Caco-2 (cell line): Measurements from ENCODE around the gene SLCO4A1. TPM values are rescaled to one million over a fixed set of nuclear protein-coding genes. Genes with fewer than 3 reads are reported as not detected.
A peak's percentile ranks its signal among the peaks of the same experiment; 100 is the strongest.

ENCODE experiments used
- BruUV-seq: library from RNA; stranded (reverse); fragments of 400-500 nt; replicated peaks from 2 replicates; lab custom pipeline; 2021; lab: Mats Ljungman, UMichigan
- CTCF ChIA-PET: fragments of 300-600 bp; sonication (Branson Sonifier 250); formaldehyde crosslinking; loops from one replicate; lab custom pipeline; 2022; ENCODE audit warnings: antibody characterized with exemption; lab: Charles Lee
- POLR2A ChIA-PET: fragments of 300-600 bp; sonication (Branson Sonifier 250); formaldehyde crosslinking; loops from one replicate; lab custom pipeline; 2022; ENCODE audit warnings: antibody characterized with exemption; lab: Charles Lee
- DNase-seq, 2 experiments: peaks; one replicate each; pipeline versions ENCODE4 v3.0.0 to v3.0.0-alpha.2; 2020 to 2022
- H3K27me3 ChIP-seq: replicated peaks from 2 replicates; pipeline ENCODE4 v1.6.0; 2011; ENCODE audit warnings: low read length; ENCODE audit not compliant: control insufficient read depth, insufficient read depth
- H3K36me3 ChIP-seq: 2 replicates; pipeline ENCODE4 v1.5.1; 2011; ENCODE audit warnings: low read length; ENCODE audit not compliant: control insufficient read depth, insufficient read depth
- H3K4me1 ChIP-seq: fragments of 250-450 bp; sonication (Bioruptor Pico); 2 replicates; pipeline ENCODE4 v1.5.1; 2020; ENCODE audit warnings: mild to moderate bottlenecking
- H3K4me3 ChIP-seq: 2 replicates; pipeline ENCODE4 v1.5.1; 2011; ENCODE audit warnings: low read depth, mild to moderate bottlenecking, control low read depth, low read length
- H3K9me3 ChIP-seq: fragments of 250-450 bp; sonication (Bioruptor Pico); 2 replicates; pipeline ENCODE4 v1.5.1; 2020; ENCODE audit warnings: mild to moderate bottlenecking, moderate library complexity
- H3K27ac Mint-ChIP-seq: one replicate; pipeline ENCODE4 v1.8.0; 2022; ENCODE audit warnings: mixed read lengths; ENCODE audit not compliant: unreplicated experiment
- H3K27me3 Mint-ChIP-seq: one replicate; pipeline ENCODE4 v1.8.0; 2022; ENCODE audit warnings: mixed read lengths; ENCODE audit not compliant: insufficient read depth, unreplicated experiment
- H3K36me3 Mint-ChIP-seq: one replicate; pipeline ENCODE4 v1.8.0; 2022; ENCODE audit warnings: mild to moderate bottlenecking, mixed read lengths; ENCODE audit not compliant: insufficient read depth, unreplicated experiment
- H3K4me1 Mint-ChIP-seq: one replicate; pipeline ENCODE4 v1.8.0; 2022; ENCODE audit warnings: low read depth, mixed read lengths; ENCODE audit not compliant: unreplicated experiment
- H3K4me3 Mint-ChIP-seq: one replicate; pipeline ENCODE4 v1.8.0; 2022; ENCODE audit warnings: mild to moderate bottlenecking, moderate library complexity, mixed read lengths; ENCODE audit not compliant: unreplicated experiment
- H3K9me3 Mint-ChIP-seq: one replicate; pipeline ENCODE4 v1.8.0; 2022; ENCODE audit warnings: mixed read lengths; ENCODE audit not compliant: unreplicated experiment
- intact Hi-C: fragments of 100-400 bp; cut with micrococcal nuclease; formaldehyde crosslinking; loops from one replicate; pipeline ENCODE4 v1.10.0; 2022; ENCODE audit not compliant: unreplicated experiment
- total RNA-seq: library from RNA; stranded (reverse); gene quantifications from 2 replicates; pipeline ENCODE4 v1.2.3, GENCODE V29; 2022
- TF ChIP-seq, protein P1 (sequence below), 2 experiments: fragments of 200-600 bp in 1 of 2; IDR thresholded peaks; 1 replicate in 1 of 2; 2 replicates in 1 of 2; pipeline versions ENCODE4 v1.5.1 to v1.8.0; 2011 to 2022; ENCODE audit warnings: antibody characterized with exemption in 1 of 2, control low read depth in 1 of 2, inconsistent platforms in 1 of 2, low read depth in 1 of 2, low read length in 1 of 2, mild to moderate bottlenecking in 1 of 2, moderate library complexity in 1 of 2; ENCODE audit not compliant: insufficient read depth in 1 of 2, severe bottlenecking in 1 of 2, unreplicated experiment in 1 of 2

The SLCO4A1 gene
- total RNA-seq, 1 experiment from 2014 or later, result 18.7 TPM

DNA sequence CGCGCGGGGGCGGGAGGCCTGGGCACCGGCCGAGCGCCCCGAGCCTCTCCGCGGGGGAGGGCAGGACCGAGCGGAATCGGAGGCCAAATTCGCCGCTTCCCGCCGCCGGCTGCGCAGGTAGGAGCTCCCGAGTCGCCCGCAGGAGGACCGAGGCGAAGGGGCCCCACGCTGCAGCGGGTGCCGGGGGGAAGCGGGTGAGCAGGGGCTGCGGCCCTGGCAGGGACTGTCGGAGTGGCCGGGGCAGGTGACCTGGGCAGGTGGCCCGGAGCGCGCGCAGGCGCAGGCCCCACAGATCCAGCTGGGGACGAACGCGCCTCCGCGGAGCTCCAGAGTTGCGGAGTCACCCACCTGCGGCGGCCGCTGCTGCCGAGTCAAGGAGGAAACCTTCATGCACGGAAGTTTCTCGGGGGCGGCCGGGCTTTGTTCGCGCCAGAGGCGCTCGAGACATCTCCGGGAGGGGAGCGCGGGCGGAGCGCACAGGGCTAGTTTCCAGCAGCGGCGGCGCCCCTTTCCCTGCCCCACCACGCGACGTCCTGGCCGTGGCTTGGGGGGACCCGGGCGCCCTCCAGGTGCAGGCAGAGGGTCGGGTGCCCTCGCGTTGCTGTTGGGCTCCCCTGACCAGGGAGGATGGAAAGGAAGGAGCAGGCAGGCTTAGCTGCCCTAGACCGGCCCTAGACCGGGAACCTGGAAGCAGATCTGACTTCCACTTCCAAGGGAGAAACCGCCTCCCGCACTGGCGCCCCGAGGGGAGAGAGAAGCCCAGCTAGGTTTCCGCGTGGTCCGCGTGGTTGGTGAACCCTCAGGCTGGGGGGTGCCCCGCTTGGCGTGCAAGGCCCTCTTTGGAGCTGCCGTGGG is 590 bp downstream of the SLCO4A1 start:
- CTCF ChIA-PET, result interaction anchor here (0.6 to 2.1 kb wide), 6 partner anchors 9 to 501 kb away, joined by 3 to 10 read pairs (median 4); no protein-coding TSS in a partner anchor
- Mint-ChIP-seq H3K36me3 (peaks cover 14% of the 10 kb centered on the region), H3K4me3 (peak overlapping the region; percentile 81), H3K4me1 (no peaks in the 10 kb centered on the region), H3K27me3 (peaks cover 5% of the 10 kb centered on the region), H3K9me3 (no peaks in the 10 kb centered on the region), H3K27ac (no peak overlapping the region)
- Histone ChIP-seq H3K27me3 (no peaks in the 10 kb centered on the region), H3K36me3 (no peaks in the 10 kb centered on the region), H3K4me1 (peaks cover 16% of the 10 kb centered on the region), H3K9me3 (no peaks in the 10 kb centered on the region), H3K4me3 (peak overlapping the region; percentile 81)
- BruUV-seq, result no TSS peak
- peak; percentile 77 to 79 for DNase-seq
- POLR2A ChIA-PET, result interaction anchor here (0.6 to 1.3 kb wide), 2 partner anchors 16 to 151 kb away, joined by 3 to 10 read pairs; no protein-coding TSS in a partner anchor
- TF ChIP-seq, protein P1, sequence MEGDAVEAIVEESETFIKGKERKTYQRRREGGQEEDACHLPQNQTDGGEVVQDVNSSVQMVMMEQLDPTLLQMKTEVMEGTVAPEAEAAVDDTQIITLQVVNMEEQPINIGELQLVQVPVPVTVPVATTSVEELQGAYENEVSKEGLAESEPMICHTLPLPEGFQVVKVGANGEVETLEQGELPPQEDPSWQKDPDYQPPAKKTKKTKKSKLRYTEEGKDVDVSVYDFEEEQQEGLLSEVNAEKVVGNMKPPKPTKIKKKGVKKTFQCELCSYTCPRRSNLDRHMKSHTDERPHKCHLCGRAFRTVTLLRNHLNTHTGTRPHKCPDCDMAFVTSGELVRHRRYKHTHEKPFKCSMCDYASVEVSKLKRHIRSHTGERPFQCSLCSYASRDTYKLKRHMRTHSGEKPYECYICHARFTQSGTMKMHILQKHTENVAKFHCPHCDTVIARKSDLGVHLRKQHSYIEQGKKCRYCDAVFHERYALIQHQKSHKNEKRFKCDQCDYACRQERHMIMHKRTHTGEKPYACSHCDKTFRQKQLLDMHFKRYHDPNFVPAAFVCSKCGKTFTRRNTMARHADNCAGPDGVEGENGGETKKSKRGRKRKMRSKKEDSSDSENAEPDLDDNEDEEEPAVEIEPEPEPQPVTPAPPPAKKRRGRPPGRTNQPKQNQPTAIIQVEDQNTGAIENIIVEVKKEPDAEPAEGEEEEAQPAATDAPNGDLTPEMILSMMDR (IDR thresholded peaks at IDR 0.05; ENCODE audit: insufficient read depth in 1 of 2, low read depth in 1 of 2, low read length in 1 of 2, severe bottlenecking in 1 of 2, unreplicated experiment in 1 of 2), result no peak
- intact Hi-C loops, result no loop called here

DNA sequence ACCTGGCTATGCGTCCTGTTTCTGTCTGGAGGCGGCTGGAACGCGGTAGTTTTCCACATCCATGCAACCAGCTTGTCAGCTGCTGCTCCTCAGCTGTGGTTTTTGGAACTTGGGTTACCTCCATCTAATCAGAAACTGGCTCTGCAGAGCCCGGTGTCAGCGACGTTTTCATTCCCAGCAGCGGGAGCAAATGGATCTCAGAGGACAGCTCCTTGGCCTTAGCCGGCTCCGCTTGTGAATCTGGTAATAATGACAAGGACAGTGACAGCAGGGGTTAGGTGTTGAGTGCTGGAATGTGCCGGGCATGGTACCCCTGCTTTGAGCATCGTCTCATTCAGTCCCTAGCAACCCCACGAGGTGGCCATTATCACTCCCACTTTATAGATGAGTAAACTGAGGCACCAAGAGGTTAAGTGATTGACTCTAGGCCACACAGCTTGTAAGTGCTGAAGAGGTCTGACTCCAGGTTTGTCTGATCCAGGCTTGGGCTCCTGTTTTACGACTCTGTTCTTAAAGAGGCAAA is 1.3 kb downstream of the SLCO4A1 start:
- H3K36me3 Mint-ChIP-seq, result peaks cover 14% of the 10 kb centered on the region
- H3K9me3 ChIP-seq, result no peaks in the 10 kb centered on the region
- CTCF ChIA-PET, result interaction anchor here (0.8 to 2.1 kb wide), 4 partner anchors 8 to 502 kb away, joined by 4 to 10 read pairs (median 6); no protein-coding TSS in a partner anchor
- peaks cover 16% of the 10 kb centered on the region for H3K4me1 ChIP-seq
- H3K4me1 Mint-ChIP-seq, result no peaks in the 10 kb centered on the region
- no peak for DNase-seq
- intact Hi-C loops, result no loop called here
- H3K27me3 ChIP-seq, result no peaks in the 10 kb centered on the region
- TF ChIP-seq, protein P1 (IDR thresholded peaks at IDR 0.05; ENCODE audit: insufficient read depth in 1 of 2, low read depth in 1 of 2, low read length in 1 of 2, severe bottlenecking in 1 of 2, unreplicated experiment in 1 of 2), result no peak
- POLR2A ChIA-PET, result interaction anchor here (1.3 kb wide), 1 partner anchor 151 kb away, joined by 10 read pairs; no protein-coding TSS in a partner anchor
- no peaks in the 10 kb centered on the region for H3K36me3 ChIP-seq
- H3K27me3 Mint-ChIP-seq, result peaks cover 5% of the 10 kb centered on the region
- peak overlapping the region; percentile 81 for H3K4me3 ChIP-seq
- H3K27ac Mint-ChIP-seq, result no peak overlapping the region
- no peaks in the 10 kb centered on the region for H3K9me3 Mint-ChIP-seq
- H3K4me3 Mint-ChIP-seq, result peak overlapping the region; percentile 81
- TSS peak; percentile 31 for BruUV-seq

DNA sequence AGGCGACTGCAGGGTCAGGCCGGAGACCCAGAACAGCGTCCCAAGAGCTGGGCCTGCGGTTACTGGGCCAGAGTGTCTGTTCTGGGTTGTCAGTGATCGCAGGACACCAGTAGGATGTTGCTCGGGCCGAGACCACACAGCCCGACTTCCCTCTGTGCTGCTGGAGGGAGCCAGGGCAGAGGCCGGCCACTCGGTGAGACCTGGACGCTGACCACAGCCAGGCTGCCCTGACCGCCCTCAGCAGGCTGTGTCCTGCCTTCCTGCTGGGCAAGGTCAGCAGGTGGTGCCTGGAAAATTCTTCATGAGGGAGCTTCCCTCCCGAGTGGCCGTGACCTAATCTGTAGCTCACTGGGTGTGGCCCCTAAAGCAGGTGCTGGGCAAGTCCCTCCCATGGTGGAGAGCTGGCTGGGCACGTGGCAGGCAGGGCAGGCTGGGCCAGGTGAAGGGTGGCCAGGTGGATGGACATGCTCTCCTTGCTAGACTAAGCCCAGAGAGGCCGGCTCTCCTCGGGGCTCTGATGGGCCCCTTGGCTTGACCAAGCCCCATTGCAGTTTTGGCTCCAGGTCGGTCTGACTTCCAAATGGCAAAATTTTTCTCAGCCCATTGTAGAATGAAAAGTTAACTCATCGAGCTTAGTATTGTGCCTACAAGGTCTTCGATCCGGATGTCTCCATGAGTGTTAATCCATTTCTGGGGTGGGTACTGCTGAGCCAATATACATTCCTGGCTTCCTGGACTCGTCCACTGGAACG is 1.9 kb downstream of the SLCO4A1 start:
- peaks cover 14% of the 10 kb centered on the region for H3K36me3 Mint-ChIP-seq
- POLR2A ChIA-PET, result no interaction called here
- Histone ChIP-seq H3K4me1 (peaks cover 16% of the 10 kb centered on the region), H3K4me3 (no peak overlapping the region), H3K27me3 (no peaks in the 10 kb centered on the region), H3K36me3 (no peaks in the 10 kb centered on the region), H3K9me3 (no peaks in the 10 kb centered on the region)
- CTCF ChIA-PET, result interaction anchor here (0.7 kb wide), 1 partner anchor 150 kb away, joined by 3 read pairs; no protein-coding TSS in a partner anchor
- no TSS peak for BruUV-seq
- H3K4me1 Mint-ChIP-seq, result no peaks in the 10 kb centered on the region
- TF ChIP-seq, protein P1 (IDR thresholded peaks at IDR 0.05; ENCODE audit: insufficient read depth in 1 of 2, low read depth in 1 of 2, low read length in 1 of 2, severe bottlenecking in 1 of 2, unreplicated experiment in 1 of 2), result no peak
- no peak overlapping the region for H3K27ac Mint-ChIP-seq
- DNase-seq, result no peak
- H3K9me3 Mint-ChIP-seq, result no peaks in the 10 kb centered on the region
- H3K4me3 Mint-ChIP-seq, result no peak overlapping the region
- intact Hi-C loops, result no loop called here
- H3K27me3 Mint-ChIP-seq, result peaks cover 5% of the 10 kb centered on the region
